NCI-H748 (cell line): ENCODE results near the gene SPRR1A.

Source experiments
- DNase-seq: peaks from one replicate; lab custom pipeline; 2025; ENCODE audit not compliant: unreplicated experiment; lab: John Stamatoyannopoulos, UW

Gene SPRR1A

DNA sequence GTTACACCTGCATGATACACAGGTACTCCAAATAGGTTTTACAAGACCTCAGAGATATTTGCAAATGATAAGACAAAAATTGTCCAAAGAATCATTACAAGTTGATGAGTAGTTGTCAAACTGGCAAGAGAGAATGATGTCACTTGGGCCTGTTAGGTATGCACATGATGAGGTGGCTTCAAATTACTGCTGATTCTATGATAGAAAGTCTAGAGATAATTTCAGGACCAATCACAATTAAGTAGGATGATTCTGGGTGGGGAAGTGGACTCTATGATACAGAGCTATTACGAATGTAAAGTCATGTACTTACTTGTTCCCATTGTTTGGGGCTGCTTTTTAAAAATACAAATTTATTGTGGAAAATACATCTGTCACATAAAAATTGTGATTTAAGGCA is 41.9 kb downstream of the SPRR1A start:
- no peak for DNase-seq

DNA sequence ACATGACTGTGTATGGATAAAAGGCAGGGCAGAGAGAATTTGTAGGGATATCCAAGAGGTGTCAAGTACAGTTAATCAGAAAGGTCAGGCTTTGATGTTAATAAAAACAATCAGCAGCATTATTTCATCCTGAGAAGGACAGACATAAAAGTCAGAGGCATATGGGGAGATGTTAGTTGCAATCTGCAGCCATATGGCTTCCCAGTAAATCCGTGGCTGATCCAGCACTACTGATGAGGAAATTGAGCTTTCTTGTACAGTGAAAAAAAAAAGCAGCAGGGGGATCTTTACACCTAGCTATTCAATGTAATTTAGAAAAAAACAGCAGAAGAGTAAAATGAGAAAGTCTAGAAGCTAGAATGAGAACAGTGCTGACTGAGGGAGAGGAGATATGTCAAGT is 44.9 kb downstream of the SPRR1A start:
- no peak for DNase-seq

DNA sequence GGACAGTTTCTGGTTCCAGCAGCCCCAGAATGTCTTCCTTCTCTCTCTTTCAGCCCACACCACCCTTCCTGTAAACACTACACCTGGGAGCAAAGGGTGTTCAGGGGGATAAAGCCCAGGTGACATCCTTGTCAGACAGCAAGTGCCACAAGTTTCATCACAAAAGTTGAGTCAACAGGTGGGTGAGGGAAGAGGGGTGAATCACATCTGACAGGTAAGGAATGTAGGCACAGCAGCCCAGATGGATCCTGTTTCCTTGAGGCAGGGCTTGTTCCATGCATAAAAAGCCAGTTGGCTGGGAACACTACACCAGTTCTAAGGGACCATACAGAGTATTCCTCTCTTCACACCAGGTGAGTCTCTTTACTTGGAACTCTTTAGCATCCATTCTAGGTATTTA is 47.0 kb downstream of the SPRR1A start, which contains the start of gene SPRR1B:
Gene SPRR1B, plus strand, starts transcription at position 309 of the 400 bp plus-strand sequence. CDS start 1,143 bp downstream, outside the sequence.
- no peak for DNase-seq

DNA sequence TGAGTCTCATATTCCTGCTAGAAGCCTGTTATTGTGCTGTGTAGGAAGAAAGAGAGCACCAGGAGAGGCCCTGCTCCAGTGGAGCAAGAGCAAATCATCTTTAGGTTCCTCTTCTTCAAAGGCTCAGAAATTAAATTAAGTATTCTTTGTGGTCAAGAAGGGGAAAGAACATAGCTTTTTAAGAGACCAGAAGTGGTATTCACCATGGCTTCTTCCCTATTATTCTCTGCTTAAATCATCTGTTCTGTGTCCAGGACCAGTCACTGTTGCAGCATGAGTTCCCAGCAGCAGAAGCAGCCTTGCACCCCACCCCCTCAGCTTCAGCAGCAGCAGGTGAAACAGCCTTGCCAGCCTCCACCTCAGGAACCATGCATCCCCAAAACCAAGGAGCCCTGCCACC is 48.2 kb downstream of the SPRR1A start:
- no peak for DNase-seq

DNA sequence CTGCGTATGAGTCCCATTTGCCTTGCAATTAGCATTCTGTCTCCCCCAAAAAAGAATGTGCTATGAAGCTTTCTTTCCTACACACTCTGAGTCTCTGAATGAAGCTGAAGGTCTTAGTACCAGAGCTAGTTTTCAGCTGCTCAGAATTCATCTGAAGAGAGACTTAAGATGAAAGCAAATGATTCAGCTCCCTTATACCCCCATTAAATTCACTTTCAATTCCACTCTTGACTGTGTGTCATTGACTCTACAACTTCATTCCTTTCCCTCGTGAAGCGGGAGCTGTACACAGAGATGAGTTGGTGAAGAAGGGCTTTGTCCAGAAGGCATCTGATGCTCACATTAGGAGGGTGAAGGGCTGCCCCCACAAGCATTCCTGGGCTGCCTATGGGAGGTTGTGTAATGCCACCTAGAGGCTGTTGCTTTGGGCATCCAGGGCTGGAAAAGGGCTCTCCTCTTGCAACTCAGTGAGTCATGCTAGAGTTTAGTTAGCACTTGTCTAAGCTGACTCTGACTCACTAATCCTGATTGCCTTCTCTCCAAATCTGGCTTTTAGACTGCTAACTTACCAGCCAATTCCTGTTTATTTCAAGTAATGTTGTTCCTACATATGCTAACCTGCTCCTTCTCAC is 48.9 kb downstream of the SPRR1A start:
- no peak for DNase-seq

DNA sequence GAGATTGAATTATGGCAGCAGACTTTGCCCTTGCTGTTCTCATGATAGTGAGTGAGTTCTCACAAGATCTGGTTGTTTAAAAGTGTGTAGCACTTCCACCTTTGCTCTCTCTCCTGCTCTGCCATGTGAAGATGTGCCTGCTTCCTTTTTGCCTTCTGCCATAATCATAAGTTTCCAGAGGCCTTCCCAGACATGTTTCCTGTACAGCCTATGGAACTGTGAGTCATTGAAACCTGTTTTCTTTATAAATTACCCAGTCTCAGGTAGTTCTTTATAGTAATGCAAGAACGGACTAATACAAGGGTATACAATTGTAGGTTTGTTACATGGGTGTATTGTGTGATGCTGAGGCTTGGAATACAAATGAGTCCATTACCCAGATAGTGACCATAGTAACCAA is 51.3 kb downstream of the SPRR1A start:
- no peak for DNase-seq
